Omental fat pad (tissue), 4 donors: ENCODE measurements around the gene MYOG. TPM values are rescaled to one million over a fixed set of nuclear protein-coding genes. Genes with fewer than 3 reads are reported as not detected.

Source experiments
- ATAC-seq: fragments of 150-250 bp; one replicate; pipeline ENCODE4 v1.9.1; 2016; ENCODE audit warnings: mild to moderate bottlenecking, moderate library complexity; ENCODE audit not compliant: low FRiP score
- DNase-seq: peaks from one replicate; pipeline ENCODE4 v3.0.0-alpha.2; 2019; ENCODE audit warnings: low spot score
- CTCF ChIP-seq, 3 donors: fragments of 450-650 bp; IDR thresholded peaks; one replicate each; pipeline ENCODE4 v1.5.1; 2016 to 2017; ENCODE audit warnings: antibody characterized with exemption in 3 of 3, mild to moderate bottlenecking in 3 of 3, moderate library complexity in 2 of 3
- total RNA-seq, 4 donors: library from RNA; depleted of rRNA; stranded (reverse); fragments of >200 nt; gene quantifications; one replicate each; pipeline ENCODE4 v1.1.0, GENCODE V29; 2016

The MYOG gene
- not detected for total RNA-seq

- no peak for TF ChIP-seq CTCF (IDR thresholded peaks at IDR 0.05)
- DNase-seq (no peak), ATAC-seq (no peak)
These were observed at the start of gene MYOG for GRCh38 chr1:203085528-203086406. TSS of gene MYOG (minus strand) at chr1:203086012. CDS start at chr1:203085961, 51 bp downstream.

DNA sequence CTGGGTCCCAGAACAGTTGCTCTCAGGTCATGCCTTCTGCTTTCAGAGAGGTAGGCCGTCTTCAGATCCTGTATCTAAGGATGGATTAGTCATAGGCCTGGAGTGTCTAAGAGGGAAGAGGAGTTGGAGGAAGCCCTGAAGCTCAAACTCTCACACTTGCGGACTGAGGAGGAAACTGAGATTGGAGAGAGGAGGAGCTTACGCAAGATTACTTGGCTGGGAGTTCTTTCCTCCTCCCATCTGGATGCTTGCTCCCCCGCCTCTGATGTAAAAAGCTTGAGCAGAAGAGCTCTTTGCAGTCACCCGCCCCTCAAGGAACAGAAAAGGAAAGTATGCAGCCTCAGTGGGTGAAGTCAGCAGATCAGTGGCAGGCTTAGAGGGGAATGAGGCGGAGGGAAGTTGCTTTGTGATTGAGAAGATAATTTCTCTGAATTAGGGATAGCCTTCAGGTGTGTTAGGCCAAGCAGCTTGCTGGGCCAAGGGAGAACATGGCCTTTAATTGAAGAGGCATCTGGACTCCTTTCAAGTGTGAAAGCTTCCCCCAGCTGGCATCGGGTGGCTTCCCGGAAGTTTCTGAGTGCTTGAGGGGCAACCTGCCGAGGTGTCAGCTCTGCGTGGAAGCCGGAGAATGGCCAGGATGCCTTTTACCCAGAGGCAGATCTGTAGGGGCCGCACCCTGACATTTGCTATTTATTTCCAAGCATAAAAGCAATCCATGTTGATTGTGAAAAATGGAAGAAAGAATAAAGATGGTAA is 48.3 kb upstream of the MYOG start:
- TF ChIP-seq CTCF (IDR thresholded peaks at IDR 0.05): no peak
- peak; percentile 92 for ATAC-seq
- no peak for DNase-seq

- DNase-seq (no peak), ATAC-seq (no peak)
- TF ChIP-seq CTCF (IDR thresholded peaks at IDR 0.05): no peak
These were observed 45.9 kb upstream of the MYOG start for GRCh38 chr1:203131548-203132200.

DNA sequence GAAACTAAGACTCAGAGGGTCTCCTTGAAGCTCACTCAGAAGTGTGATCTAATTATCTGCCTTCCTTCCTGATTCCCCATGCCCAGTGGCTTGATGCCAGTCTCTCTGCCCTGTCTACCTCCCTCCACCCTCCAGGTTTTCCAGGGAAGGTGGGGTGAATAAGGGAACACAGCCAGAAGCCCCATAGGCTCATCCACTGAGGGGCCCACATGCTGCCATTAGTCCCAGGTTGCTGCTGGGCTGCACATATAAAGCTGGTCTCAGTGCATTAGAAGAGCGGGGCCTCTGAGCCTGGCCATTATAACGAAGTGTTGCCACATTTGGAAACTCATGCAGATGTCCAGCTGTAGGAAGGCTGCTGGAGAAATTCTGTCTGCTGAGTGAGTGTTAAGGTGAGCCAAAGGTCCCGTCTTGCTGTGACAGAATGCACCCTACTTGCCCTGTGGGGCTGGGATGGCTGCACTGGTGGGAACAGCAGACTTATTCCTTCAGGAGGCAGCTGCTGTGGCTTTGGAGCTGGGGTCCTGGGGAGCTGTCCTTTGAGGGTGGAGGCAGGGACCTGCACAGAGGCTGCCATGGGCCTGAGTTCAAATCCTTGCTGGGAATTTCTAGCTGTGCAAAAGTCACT is 44.7 kb upstream of the MYOG start:
- TF ChIP-seq CTCF (IDR thresholded peaks at IDR 0.05): no peak
- DNase-seq (no peak), ATAC-seq (no peak)

DNA sequence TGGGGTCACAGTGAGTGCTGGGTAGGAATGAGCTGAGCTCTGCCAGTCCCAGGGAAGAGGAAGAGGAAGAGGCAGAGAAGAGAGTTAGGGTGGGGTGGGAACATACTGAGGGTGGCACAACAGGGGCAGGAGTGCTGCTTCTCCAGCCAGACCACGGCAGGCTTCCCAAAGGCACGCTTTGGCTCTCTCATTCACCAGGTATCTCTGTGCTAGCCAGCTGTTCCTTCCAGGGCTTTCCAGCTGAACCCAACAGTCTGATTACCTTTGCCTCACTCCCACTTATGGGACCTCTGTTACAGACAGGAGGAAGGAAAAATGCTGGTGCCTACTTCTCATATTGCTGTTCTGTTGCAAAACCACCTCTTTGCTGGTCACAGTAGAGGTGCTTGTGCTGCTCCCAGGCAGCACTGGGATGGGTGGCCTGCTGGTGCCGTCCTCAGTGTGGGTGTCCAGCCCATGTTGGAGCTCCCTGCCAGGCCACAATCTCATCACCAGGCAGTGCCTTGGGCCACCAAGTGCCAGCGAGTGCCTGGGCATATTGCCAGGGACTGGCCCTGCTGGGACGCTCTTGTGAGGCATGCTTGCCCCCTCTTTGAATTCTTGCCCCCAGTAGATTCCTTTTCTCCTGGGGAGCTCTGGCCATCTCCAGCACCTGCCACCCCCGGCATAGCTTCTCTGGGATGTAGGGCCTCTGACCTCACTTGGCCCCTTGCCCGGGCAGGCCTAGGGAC is 43.9 kb upstream of the MYOG start:
- no peak for ATAC-seq
- DNase-seq: no peak
- no peak for TF ChIP-seq CTCF (IDR thresholded peaks at IDR 0.05)
